Adrenal gland (tissue), 5 donors: ENCODE results near the gene TMEM191C.
"Not testable (repeated sequence)": the region's sequence is repeated elsewhere in the genome, so short reads cannot be mapped to it uniquely, and the experiment has no call there.

Source experiments
- CTCF ChIP-seq, 6 experiments: fragments of 450-650 bp in 4 of 6; fragments of 200-600 bp in 2 of 6; sonication (generic) in 1 of 6; IDR thresholded peaks; 1 replicate in 5 of 6; 2 replicates in 1 of 6; pipeline versions ENCODE4 v1.5.1 to v1.8.0; 2016 to 2021; ENCODE audit warnings: antibody characterized with exemption in 6 of 6, mild to moderate bottlenecking in 2 of 6, moderate library complexity in 1 of 6
- POLR2A ChIP-seq, 2 donors: fragments of 450-650 bp; IDR thresholded peaks; one replicate each; pipeline ENCODE4 v1.6.1; 2017; ENCODE audit warnings: antibody characterized with exemption in 2 of 2, mild to moderate bottlenecking in 2 of 2, moderate library complexity in 1 of 2
- donor health status: DM: no; HTN: no; CAD: no.

- TF ChIP-seq CTCF, POLR2A (IDR thresholded peaks at IDR 0.05): not testable (repeated sequence)
Measured at GRCh38 chr22:21489149-21489680, 22.0 kb downstream of the TMEM191C start.
